ENCODE data around the gene MAPK14. TPM values are rescaled to one million over a fixed set of nuclear protein-coding genes. Genes with fewer than 3 reads are reported as not detected.

The MAPK14 gene
- total and polyA plus RNA-seq, 2 donors (not counting 1 experiment from before 2014, with no cell fraction given): 55.9 to 57.8 TPM

DNA sequence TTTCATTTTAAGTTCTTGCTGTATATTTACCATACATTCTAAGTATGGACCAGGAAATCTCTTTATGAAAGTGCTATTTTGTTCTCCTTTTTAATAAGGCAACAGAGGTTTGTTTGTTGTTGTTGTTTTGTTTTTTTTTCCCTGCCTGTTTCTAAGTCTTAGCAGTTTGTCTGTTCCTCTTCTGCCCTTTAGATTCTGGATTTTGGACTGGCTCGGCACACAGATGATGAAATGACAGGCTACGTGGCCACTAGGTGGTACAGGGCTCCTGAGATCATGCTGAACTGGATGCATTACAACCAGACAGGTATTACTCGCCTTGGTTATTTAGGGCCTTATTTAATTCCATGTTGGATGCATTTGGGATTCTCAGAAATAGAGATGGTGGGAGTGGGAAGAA is 48.0 kb downstream of the MAPK14 start:
- Histone ChIP-seq H3K36me3 (ENCODE audit: control insufficient read depth, insufficient read depth, low read length) (peaks cover 4% of the 10 kb centered on the region), H3K27me3 (ENCODE audit: control insufficient read depth, insufficient read depth, low read length) (no peaks in the 10 kb centered on the region), H3K4me3 (replicated peaks in 1 of 4; ENCODE audit: control extremely low read depth in 1 of 4, insufficient read depth in 1 of 4, low read depth in 3 of 4, low read length in 4 of 4) (no peak overlapping the region), H3K4me2 (ENCODE audit: extremely low read depth, insufficient read depth, low read length) (no peak overlapping the region), H3K4me1 (ENCODE audit: control insufficient read depth, extremely low read depth, insufficient read depth, low read length) (no peaks in the 10 kb centered on the region), H3K9me3 (ENCODE audit: control insufficient read depth, insufficient read depth, low read depth, low read length) (no peaks in the 10 kb centered on the region), H3K27ac (ENCODE audit: insufficient read depth, low read length) (no peak overlapping the region), H3K9ac (ENCODE audit: insufficient read depth, low read length) (no peak overlapping the region), H4K20me1 (ENCODE audit: control insufficient read depth, extremely low read depth, insufficient read depth, low read length) (no peaks in the 10 kb centered on the region), H3K79me2 (ENCODE audit: control insufficient read depth, insufficient read depth, low read length) (peaks cover 7% of the 10 kb centered on the region), H2AFZ (ENCODE audit: low read length) (no peak overlapping the region)
- no peak for DNase-seq (ENCODE audit: low read depth in 2 of 2)
- no peak for TF ChIP-seq EZH2 (IDR thresholded peaks at IDR 0.05; ENCODE audit: low read length, missing control alignments)
- TF ChIP-seq, protein P1, sequence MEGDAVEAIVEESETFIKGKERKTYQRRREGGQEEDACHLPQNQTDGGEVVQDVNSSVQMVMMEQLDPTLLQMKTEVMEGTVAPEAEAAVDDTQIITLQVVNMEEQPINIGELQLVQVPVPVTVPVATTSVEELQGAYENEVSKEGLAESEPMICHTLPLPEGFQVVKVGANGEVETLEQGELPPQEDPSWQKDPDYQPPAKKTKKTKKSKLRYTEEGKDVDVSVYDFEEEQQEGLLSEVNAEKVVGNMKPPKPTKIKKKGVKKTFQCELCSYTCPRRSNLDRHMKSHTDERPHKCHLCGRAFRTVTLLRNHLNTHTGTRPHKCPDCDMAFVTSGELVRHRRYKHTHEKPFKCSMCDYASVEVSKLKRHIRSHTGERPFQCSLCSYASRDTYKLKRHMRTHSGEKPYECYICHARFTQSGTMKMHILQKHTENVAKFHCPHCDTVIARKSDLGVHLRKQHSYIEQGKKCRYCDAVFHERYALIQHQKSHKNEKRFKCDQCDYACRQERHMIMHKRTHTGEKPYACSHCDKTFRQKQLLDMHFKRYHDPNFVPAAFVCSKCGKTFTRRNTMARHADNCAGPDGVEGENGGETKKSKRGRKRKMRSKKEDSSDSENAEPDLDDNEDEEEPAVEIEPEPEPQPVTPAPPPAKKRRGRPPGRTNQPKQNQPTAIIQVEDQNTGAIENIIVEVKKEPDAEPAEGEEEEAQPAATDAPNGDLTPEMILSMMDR (conservative IDR thresholded peaks at IDR 0.05 in 1 of 2, IDR thresholded peaks at IDR 0.05 in 1 of 2; ENCODE audit: low read depth in 1 of 2, low read length in 2 of 2): no peak

- no peak overlapping the region for H3K4me3 ChIP-seq (replicated peaks in 1 of 4; ENCODE audit: control extremely low read depth in 1 of 4, insufficient read depth in 1 of 4, low read depth in 3 of 4, low read length in 4 of 4)
- H3K27ac ChIP-seq (ENCODE audit: insufficient read depth, low read length): no peak overlapping the region
- H3K36me3 ChIP-seq (ENCODE audit: control insufficient read depth, insufficient read depth, low read length): peaks cover 4% of the 10 kb centered on the region
- no peak overlapping the region for H3K4me2 ChIP-seq (ENCODE audit: extremely low read depth, insufficient read depth, low read length)
- no peaks in the 10 kb centered on the region for H3K27me3 ChIP-seq (ENCODE audit: control insufficient read depth, insufficient read depth, low read length)
- TF ChIP-seq EZH2 (IDR thresholded peaks at IDR 0.05; ENCODE audit: low read length, missing control alignments): no peak
- TF ChIP-seq, protein P1 (conservative IDR thresholded peaks at IDR 0.05 in 1 of 2, IDR thresholded peaks at IDR 0.05 in 1 of 2; ENCODE audit: low read depth in 1 of 2, low read length in 2 of 2): no peak
- H3K79me2 ChIP-seq (ENCODE audit: control insufficient read depth, insufficient read depth, low read length): peaks cover 4% of the 10 kb centered on the region
- no peaks in the 10 kb centered on the region for H3K4me1 ChIP-seq (ENCODE audit: control insufficient read depth, extremely low read depth, insufficient read depth, low read length)
- H2AFZ ChIP-seq (ENCODE audit: low read length): no peak overlapping the region
- no peaks in the 10 kb centered on the region for H3K9me3 ChIP-seq (ENCODE audit: control insufficient read depth, insufficient read depth, low read depth, low read length)
- H4K20me1 ChIP-seq (ENCODE audit: control insufficient read depth, extremely low read depth, insufficient read depth, low read length): no peaks in the 10 kb centered on the region
- H3K9ac ChIP-seq (ENCODE audit: insufficient read depth, low read length): no peak overlapping the region
- no peak for DNase-seq (ENCODE audit: low read depth in 2 of 2)
Measured at GRCh38 chr6:36076178-36077063, 48.8 kb downstream of the MAPK14 start.

GRCh38 chr6:36078159-36078558 is 50.6 kb downstream of the MAPK14 start:
- H3K4me2 ChIP-seq (ENCODE audit: extremely low read depth, insufficient read depth, low read length): no peak overlapping the region
- no peak overlapping the region for H3K4me3 ChIP-seq (replicated peaks in 1 of 4; ENCODE audit: control extremely low read depth in 1 of 4, insufficient read depth in 1 of 4, low read depth in 3 of 4, low read length in 4 of 4)
- DNase-seq (ENCODE audit: low read depth in 2 of 2): no peak
- H3K4me1 ChIP-seq (ENCODE audit: control insufficient read depth, extremely low read depth, insufficient read depth, low read length): no peaks in the 10 kb centered on the region
- no peaks in the 10 kb centered on the region for H3K27me3 ChIP-seq (ENCODE audit: control insufficient read depth, insufficient read depth, low read length)
- no peaks in the 10 kb centered on the region for H3K79me2 ChIP-seq (ENCODE audit: control insufficient read depth, insufficient read depth, low read length)
- H3K27ac ChIP-seq (ENCODE audit: insufficient read depth, low read length): no peak overlapping the region
- H4K20me1 ChIP-seq (ENCODE audit: control insufficient read depth, extremely low read depth, insufficient read depth, low read length): no peaks in the 10 kb centered on the region
- H3K9ac ChIP-seq (ENCODE audit: insufficient read depth, low read length): no peak overlapping the region
- no peak for TF ChIP-seq EZH2 (IDR thresholded peaks at IDR 0.05; ENCODE audit: low read length, missing control alignments)
- TF ChIP-seq, protein P1 (conservative IDR thresholded peaks at IDR 0.05 in 1 of 2, IDR thresholded peaks at IDR 0.05 in 1 of 2; ENCODE audit: low read depth in 1 of 2, low read length in 2 of 2): no peak
- no peaks in the 10 kb centered on the region for H3K9me3 ChIP-seq (ENCODE audit: control insufficient read depth, insufficient read depth, low read depth, low read length)
- no peak overlapping the region for H2AFZ ChIP-seq (ENCODE audit: low read length)
- peaks cover 8% of the 10 kb centered on the region for H3K36me3 ChIP-seq (ENCODE audit: control insufficient read depth, insufficient read depth, low read length)

All from fibroblast of lung (primary cell).